ENCODE data around the gene DTWD2. TPM values are rescaled to one million over a fixed set of nuclear protein-coding genes. Genes with fewer than 3 reads are reported as not detected.

The DTWD2 gene
- total RNA-seq, 4 donors from 2014 or later, result 2.8 to 7.1 (median 3.4) TPM

DNA sequence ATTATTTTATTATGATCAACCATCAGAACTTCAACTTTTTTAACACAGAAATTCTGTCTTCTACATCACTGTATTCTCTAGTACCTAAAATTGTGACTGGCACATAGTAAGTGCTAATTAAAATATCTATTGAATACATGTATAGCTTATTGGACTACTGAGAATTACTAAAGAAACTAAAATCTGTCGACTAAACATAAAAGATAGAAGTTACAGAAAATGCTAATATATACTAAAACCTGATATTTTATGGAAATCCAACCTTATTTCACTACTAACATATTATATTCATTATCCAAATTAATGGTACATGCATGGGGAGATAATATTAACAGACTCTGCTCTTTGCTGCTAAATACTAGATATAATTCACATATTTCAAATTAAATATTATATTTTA is 153.6 kb downstream of the DTWD2 start:
- DNase-seq (ENCODE audit: low spot score) (no peak), ATAC-seq (ENCODE audit: low FRiP score) (no peak)
- TF ChIP-seq CTCF (IDR thresholded peaks at IDR 0.05), result no peak

- no peak for ATAC-seq (ENCODE audit: low FRiP score)
- TF ChIP-seq CTCF (IDR thresholded peaks at IDR 0.05), result no peak
- DNase-seq (ENCODE audit: low spot score), result no peak
Measured at GRCh38 chr5:118832974-118833373, 155.4 kb downstream of the DTWD2 start.

DNA sequence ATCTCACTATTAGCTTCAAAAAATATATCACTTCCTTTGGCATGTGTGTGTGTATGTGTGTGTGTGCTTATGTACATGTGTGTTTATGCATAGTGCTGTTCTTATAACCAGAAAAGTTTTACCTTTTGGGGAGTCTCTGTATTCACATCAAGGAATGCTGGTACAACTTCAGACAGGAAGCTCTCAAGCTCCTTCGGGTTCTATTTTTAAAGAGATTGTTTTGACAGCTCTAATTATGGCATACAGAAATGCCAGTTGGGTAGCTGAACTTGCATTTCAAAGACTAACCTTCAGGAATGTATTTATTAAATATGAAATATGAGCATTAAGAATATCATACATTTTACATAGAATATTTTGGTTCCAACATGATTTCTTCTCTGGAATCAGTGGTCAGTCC is 163.1 kb downstream of the DTWD2 start:
- no peak for TF ChIP-seq CTCF (IDR thresholded peaks at IDR 0.05)
- no peak for ATAC-seq (ENCODE audit: low FRiP score)

DNA sequence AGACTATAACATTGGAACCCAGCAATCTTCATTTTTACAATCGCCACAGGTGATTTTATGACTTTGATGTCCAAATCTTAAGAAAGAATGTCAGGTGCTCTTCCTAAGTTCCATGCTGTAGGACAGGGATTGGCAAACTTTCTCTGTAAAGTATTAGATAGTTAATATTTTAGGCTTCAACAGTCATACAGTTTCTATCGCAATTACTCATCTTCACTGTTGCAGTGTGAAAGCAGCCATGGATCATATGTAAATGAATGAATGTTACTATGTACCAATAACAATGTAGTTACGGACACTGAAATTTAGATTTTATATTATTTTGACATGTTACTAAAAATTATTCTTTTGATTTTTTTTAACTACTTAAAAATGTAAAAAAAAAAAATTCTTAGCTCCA is 169.7 kb downstream of the DTWD2 start:
- no peak for ATAC-seq (ENCODE audit: low FRiP score)
- DNase-seq (ENCODE audit: low spot score), result no peak
- TF ChIP-seq CTCF (IDR thresholded peaks at IDR 0.05), result no peak

More for the DNA sequence above, 163.1 kb downstream of the DTWD2 start:
- no peak for DNase-seq (ENCODE audit: low spot score)

DNA sequence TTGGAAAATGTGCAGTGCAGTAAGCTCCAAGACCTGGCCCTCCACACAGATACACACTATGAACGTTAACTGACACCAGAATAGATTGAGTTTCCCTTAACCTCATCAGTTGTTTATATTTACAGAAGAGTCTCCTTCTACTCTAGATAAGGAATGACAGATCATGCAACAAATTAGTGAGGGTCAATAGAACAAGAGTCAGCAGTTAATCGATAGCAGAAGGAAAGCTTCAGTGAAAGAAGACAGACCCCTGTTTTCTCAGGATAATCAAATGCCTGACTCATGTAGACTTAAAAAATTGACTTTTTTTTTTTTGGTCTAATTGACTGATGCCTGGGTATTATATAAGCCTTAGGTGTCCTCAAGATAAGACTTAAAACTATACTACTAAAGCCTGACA is 179.9 kb downstream of the DTWD2 start:
- DNase-seq (ENCODE audit: low spot score) (no peak), ATAC-seq (ENCODE audit: low FRiP score) (no peak)
- no peak for TF ChIP-seq CTCF (IDR thresholded peaks at IDR 0.05)

- ATAC-seq (ENCODE audit: low FRiP score) (no peak), DNase-seq (ENCODE audit: low spot score) (no peak)
- TF ChIP-seq CTCF (IDR thresholded peaks at IDR 0.05), result no peak
Measured at GRCh38 chr5:118806571-118806970, 181.8 kb downstream of the DTWD2 start.

DNA sequence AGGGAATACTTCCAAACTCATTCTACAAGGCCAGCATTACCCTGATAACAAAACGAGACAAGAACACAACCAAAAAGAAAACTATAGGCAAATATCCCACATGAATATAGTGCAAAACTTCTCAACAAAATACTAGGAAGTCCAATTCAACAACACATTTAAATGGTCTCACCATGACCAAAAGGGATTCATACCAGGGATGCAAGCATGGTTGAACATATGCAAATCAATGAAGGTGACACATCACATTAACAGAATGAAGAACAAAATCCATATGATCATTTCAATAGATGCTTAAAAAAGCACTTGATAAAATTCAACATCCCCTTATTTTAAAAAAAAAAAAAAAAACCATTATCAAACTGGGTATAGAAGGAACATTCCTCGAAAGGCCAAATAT is 186.0 kb downstream of the DTWD2 start:
- ATAC-seq (ENCODE audit: low FRiP score), result no peak
- TF ChIP-seq CTCF (IDR thresholded peaks at IDR 0.05), result no peak

More for the DNA sequence above, 186.0 kb downstream of the DTWD2 start:
- no peak for DNase-seq (ENCODE audit: low spot score)

Data from omental fat pad (tissue), 4 donors.